NCI-H2171 (cell line): ENCODE results near the gene PIP.
"Not testable (repeated sequence)": the region's sequence is repeated elsewhere in the genome, so short reads cannot be mapped to it uniquely, and the experiment has no call there.

Source experiments
- DNase-seq: peaks from one replicate; lab custom pipeline; 2025; lab: John Stamatoyannopoulos, UW

Gene PIP

DNA sequence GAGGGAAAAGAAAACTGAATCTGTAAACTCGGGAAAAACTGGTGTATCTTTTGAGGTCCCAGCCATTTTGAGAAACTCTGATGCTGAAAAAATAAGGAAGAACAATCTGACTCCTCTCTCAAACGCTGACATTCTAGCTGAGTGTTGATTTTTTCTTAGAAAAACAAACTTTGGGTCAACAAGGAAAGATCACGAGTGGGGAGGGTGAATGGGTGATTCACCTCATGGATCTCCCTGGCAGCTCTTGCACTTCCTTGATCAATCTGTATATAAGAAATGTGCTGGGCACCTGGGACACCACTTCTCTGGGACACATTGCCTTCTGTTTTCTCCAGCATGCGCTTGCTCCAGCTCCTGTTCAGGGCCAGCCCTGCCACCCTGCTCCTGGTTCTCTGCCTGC lies at the start of gene PIP:
PIP (plus strand) TSS at position 297 of the 400 bp plus-strand sequence; CDS start at position 337, 40 bp downstream.
- no peak for DNase-seq

DNA sequence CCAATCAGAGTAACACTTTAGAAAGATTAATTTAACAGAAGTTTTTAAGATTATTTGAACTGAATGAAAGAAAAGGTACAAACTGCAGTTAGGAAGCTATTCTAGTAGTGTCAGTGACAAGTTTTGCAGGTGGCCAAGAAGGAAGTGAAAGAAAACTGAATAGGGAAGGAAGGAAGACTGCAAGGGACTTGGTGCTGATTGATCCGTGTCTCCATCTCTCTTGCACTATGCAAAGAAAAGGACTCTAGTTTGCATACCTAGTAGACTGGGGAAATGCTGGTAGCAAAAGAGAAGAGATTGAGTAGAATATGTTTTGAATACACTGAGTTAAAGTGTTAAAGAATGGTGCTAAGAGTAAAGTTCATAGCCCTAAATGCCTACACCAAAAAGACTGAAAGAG lies 46.8 kb upstream of the PIP start:
- DNase-seq: no peak

GRCh38 chr7:143085610-143086009 lies 46.3 kb upstream of the PIP start:
- not testable (repeated sequence) for DNase-seq

- DNase-seq: not testable (repeated sequence)
These were observed 43.2 kb upstream of the PIP start for GRCh38 chr7:143088549-143089231.

GRCh38 chr7:143096146-143096545 lies 35.7 kb upstream of the PIP start:
- no peak for DNase-seq

- DNase-seq: not testable (repeated sequence)
These were observed 32.3 kb upstream of the PIP start for GRCh38 chr7:143099579-143099978.

DNA sequence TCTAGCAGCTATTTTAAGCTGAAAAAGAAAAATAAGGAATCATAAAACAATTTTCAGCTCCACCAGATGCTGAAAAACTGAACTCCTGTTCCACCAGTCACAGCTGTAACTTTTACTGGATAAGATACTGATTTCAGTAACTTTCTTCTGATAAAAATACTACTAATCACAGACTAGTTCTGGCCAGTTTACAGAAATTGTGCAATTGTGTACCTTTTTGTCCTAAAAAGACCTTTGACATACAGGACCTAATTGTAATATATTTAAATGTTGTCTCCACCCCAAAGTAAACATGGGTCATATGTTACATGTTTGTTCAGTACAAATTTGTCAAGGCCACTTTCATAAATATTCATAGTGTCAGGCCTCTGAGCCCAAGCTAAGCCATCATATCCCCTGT lies 27.1 kb upstream of the PIP start:
- DNase-seq: no peak

DNA sequence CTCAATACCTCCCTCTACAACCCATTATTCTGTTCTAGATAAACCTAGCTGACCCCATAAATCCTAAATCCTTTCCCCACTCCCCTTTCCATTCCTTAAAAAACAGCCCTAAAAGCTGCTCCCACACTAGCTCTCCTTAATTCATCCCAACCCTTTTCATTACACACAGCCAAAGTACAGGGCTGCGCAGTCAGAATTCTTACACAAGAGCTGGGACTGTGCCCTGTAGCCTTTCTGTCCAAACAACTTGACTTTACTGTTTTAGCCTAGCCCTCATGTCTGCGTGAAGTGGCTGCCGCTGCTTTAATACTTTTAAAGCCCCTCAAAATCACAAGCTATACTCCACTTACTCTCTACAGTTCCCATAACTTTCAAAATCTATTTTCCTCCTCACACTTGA lies 23.9 kb upstream of the PIP start:
- not testable (repeated sequence) for DNase-seq

DNA sequence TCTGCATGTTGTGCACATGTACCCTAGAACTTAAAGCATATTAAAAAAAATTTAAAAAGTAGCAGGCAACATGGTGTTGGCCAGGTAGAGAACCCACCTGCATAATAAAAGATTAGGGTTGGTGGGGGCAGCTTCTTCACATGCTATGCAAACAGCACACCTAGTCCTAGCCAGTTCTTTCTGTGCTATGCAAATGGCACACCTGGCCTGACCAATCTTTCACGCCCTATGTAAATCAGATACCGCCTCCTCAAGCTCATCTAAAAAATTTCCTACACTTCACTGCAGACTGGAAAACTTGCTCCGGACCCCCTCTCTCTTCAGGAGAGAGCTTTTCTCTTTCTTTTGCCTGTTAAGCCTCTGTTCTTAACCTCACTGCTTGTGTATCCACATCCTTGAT lies 14.5 kb upstream of the PIP start:
- no peak for DNase-seq

- no peak for DNase-seq
These were observed 11.0 kb upstream of the PIP start for GRCh38 chr7:143120691-143121405.

DNA sequence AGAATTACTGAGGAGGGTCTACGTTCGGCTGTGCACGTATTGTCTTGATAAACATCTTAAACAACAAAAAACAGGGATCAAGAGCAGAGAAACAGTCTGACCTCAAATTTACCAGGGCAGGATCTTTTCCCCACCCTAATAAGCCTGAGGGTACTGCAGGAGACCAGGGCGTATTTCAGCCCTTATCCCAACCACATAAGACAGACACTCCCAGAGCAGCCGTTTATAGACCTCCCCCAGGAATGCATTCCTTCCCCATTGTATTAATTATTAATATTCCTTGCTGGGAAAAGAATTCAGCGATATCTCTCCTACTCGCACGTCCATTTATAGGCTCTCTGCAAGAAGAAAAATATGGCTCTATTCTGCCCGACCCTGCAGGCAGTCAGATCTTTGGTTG lies 8.6 kb upstream of the PIP start:
- DNase-seq: not testable (repeated sequence)

DNA sequence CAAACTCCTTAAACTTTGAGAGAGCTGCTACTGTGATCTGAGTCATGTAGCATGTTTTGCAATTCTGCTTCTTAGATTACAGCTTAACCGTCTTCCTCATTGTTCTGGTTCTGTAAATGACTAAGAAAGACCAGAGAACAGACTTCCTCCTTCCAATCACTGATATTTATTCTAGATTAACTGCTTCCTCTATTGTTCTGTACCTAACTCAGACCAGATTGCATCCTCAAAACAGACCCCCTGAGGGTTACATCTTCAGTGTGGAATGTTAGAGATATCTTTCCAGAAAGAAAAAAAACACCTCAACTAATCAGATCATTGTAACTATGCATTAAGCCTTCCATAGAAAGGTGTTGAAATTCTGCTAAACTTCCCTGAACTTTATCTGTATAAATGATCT lies 5.7 kb upstream of the PIP start:
- no peak for DNase-seq

GRCh38 chr7:143129051-143129450 lies 2.8 kb upstream of the PIP start:
- no peak for DNase-seq

DNA sequence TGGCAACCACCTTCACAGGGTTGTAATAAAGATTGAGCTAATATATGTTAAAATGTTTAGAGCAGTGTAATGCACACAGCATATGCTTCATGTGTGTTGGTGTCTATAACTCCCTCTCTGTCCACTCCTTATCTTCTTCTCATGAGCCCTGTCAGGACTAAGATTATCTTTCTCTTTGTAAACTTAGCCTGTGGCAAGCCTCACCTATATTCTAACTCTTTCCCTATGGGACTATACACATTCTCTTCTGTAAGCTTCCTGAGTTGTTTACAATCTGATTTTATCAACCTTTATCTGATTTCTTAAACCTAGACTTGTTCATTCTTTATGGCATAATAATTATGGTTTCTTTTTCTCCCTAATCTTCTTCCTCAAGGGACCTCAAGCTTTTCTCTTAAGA lies 2.4 kb upstream of the PIP start:
- no peak for DNase-seq

- no peak for DNase-seq
These were observed 1.3 kb upstream of the PIP start for GRCh38 chr7:143130541-143130940.

- no peak for DNase-seq
These were observed 15.2 kb downstream of the PIP start for GRCh38 chr7:143147070-143147469.

DNA sequence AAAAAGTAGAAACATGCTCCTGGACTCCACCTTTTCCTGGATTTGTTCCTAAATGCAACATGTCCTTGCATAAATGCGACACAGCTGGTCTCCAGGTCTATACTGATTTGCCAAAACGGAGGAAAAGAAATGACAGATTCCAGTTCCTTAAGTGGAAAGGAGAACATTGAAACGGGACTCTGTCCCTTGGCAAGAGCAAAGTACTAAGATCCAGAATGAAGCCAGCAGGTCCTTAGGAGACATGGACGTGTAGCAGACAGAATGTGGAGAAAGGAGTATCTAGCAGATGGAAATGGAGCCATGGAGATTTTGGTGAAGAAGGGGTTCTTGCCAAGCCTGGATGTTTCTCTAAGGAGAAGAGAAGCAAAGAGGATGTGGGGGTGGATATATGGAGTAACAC lies 16.2 kb downstream of the PIP start:
- DNase-seq: no peak

GRCh38 chr7:143148651-143149050 lies 16.8 kb downstream of the PIP start:
- no peak for DNase-seq

DNA sequence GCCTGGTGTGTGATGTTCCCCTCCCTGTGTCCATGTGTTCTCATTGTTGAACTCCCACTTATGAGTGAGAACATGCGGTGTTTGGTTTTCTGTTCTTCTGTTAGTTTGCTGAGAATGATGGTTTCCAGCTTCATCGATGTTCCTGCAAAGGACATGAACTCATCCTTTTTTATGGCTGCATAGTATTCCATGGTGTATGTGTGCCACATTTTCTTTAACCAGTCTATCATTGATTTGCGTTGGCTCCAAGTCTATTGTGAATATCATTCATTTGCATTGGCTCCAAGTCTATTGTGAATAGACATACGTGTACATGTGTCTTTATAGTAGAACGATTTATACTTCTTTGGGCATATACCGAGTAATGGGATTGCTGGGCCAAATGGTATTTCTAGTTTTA lies 18.8 kb downstream of the PIP start:
- DNase-seq: not testable (repeated sequence)

DNA sequence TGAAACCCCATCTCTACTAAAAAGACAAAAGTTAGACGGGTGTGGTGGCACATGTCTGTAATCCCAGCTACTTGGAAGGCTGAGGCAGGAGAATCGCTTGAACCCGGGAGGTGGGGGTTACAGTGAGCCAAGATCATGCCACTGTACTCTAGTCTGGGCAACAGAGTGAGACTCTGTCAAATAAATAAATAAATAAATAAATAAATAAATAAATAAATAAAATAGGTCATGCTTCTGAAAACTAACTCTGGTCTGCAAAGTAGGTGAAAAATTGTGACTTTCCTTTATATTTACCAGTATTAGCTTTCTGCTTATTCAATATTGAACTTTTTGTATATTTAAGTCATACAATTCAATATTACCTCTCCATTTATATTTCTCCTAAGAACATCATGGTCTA lies 26.7 kb downstream of the PIP start:
- DNase-seq: not testable (repeated sequence)

GRCh38 chr7:143171697-143172096 lies 39.8 kb downstream of the PIP start:
- DNase-seq: no peak

GRCh38 chr7:143172354-143172753 lies 40.5 kb downstream of the PIP start:
- DNase-seq: peak; percentile 74

DNA sequence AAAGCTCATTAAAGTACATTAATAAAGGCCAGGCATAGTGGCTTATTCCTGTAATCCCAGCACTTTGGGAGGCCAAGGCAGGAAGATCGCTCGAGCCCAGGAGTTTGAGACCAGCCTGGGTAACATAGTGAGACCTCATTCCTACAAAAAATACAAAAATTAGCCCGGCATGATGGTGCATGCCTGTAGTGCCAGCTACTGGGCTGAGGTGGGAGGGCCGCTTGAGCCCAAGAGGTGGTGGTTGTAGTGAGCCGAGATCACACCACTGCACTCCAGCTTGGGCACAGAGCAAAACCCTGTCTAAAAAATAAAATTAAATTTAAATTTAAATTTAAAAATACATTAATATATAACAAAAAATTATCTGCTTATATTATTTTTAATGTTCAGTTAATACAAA lies 44.3 kb downstream of the PIP start:
- DNase-seq: no peak
